Upper lobe of right lung (tissue), 1 donor: ENCODE data around the gene TESK2. TPM values are rescaled to one million over a fixed set of nuclear protein-coding genes. Genes with fewer than 3 reads are reported as not detected.

Experiments
- ATAC-seq: fragments of 200-7000 bp; cut with Tn5 transposase; one replicate; pipeline ENCODE4 v1.9.1; 2020; ENCODE audit warnings: mild to moderate bottlenecking, moderate library complexity
- DNase-seq: peaks from one replicate; pipeline ENCODE4 v3.0.0-alpha.2; 2020
- H3K27ac ChIP-seq: fragments of 200-600 bp; one replicate; pipeline ENCODE4 v1.8.0; 2022
- H3K27me3 ChIP-seq: fragments of 200-600 bp; one replicate; pipeline ENCODE4 v1.8.0; 2022; ENCODE audit warnings: mild to moderate bottlenecking
- H3K36me3 ChIP-seq: fragments of 200-600 bp; one replicate; pipeline ENCODE4 v1.8.0; 2022
- H3K4me1 ChIP-seq: fragments of 200-600 bp; one replicate; pipeline ENCODE4 v1.8.0; 2022
- H3K4me3 ChIP-seq: fragments of 200-600 bp; one replicate; pipeline ENCODE4 v1.8.0; 2022; ENCODE audit warnings: mild to moderate bottlenecking
- H3K9me3 ChIP-seq: fragments of 200-600 bp; one replicate; pipeline ENCODE4 v1.8.0; 2022
- intact Hi-C: fragments of 100-400 bp; cut with DNase I; formaldehyde crosslinking; loops from one replicate; pipeline ENCODE4 v1.11.0; 2022
- total RNA-seq: library from RNA; stranded (reverse); fragmentation: NEBNext Ultra II Directional; extraction: Animal tissue kit (Norgen Biotek cat#: 25700); gene quantifications from one replicate; pipeline ENCODE4 v1.2.1, GENCODE V29; 2021
- TF ChIP-seq, protein P1 (sequence below): fragments of 200-600 bp; IDR thresholded peaks from one replicate; pipeline ENCODE4 v1.8.0; 2022; ENCODE audit warnings: antibody characterized with exemption
- donor health status: DM: no; HTN: yes; CAD: no; lungs with severe emphysema.

TESK2 gene
- total RNA-seq, 1 donor from 2014 or later, result 8.4 TPM

DNA sequence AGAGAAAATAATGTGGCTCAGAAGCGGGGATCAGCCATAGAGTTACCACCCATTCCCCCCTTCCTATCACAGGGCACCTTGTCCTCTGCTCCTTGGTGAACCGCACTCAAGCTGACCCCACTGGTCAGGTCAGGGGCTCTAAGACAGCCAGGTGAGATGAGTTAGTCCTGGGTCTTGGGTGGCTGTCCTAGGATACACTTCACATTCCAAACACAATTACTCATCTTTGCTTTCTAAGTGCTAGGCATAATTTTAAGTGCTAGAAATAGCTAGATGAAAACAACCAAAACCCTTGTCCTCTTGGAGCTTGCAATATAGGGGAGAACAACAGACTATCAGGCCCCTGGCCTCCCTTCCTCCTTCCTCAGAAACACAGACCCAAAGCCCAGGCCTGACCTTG is 142.9 kb downstream of the TESK2 start:
- Histone ChIP-seq H3K36me3 (peaks cover 27% of the 10 kb centered on the region), H3K27me3 (no peaks in the 10 kb centered on the region), H3K27ac (peak overlapping the region; percentile 37), H3K4me1 (peaks cover 15% of the 10 kb centered on the region), H3K9me3 (no peaks in the 10 kb centered on the region), H3K4me3 (no peak overlapping the region)
- ATAC-seq, result peak; percentile 6
- intact Hi-C loops, result no loop called here
- no peak for DNase-seq
- TF ChIP-seq, protein P1, sequence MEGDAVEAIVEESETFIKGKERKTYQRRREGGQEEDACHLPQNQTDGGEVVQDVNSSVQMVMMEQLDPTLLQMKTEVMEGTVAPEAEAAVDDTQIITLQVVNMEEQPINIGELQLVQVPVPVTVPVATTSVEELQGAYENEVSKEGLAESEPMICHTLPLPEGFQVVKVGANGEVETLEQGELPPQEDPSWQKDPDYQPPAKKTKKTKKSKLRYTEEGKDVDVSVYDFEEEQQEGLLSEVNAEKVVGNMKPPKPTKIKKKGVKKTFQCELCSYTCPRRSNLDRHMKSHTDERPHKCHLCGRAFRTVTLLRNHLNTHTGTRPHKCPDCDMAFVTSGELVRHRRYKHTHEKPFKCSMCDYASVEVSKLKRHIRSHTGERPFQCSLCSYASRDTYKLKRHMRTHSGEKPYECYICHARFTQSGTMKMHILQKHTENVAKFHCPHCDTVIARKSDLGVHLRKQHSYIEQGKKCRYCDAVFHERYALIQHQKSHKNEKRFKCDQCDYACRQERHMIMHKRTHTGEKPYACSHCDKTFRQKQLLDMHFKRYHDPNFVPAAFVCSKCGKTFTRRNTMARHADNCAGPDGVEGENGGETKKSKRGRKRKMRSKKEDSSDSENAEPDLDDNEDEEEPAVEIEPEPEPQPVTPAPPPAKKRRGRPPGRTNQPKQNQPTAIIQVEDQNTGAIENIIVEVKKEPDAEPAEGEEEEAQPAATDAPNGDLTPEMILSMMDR, result no peak

DNA sequence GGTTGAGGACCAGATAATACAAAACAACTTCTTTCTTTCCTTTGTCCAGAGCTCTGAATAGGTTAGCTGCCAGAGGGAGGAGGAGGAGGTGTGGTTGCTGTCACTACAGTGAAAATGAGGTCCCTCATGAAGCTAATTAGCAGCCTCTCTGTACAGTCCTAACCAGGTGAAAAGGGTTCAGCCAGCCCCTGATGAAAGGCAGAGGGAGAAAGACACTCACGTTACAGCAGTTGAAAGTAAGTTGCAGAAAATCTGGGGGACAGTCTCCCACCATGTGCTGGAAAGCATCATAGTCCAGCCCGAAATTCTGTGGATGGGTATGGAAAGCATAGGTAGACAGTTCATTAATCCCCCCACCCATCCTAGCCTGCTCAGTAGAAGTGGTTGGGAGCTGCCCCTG is 144.5 kb downstream of the TESK2 start:
- Histone ChIP-seq H3K36me3 (peaks cover 41% of the 10 kb centered on the region), H3K27me3 (no peaks in the 10 kb centered on the region), H3K4me1 (peaks cover 24% of the 10 kb centered on the region), H3K9me3 (no peaks in the 10 kb centered on the region), H3K27ac (no peak overlapping the region), H3K4me3 (no peak overlapping the region)
- intact Hi-C loops, result no loop called here
- no peak for ATAC-seq
- TF ChIP-seq, protein P1, result no peak
- DNase-seq, result no peak

DNA sequence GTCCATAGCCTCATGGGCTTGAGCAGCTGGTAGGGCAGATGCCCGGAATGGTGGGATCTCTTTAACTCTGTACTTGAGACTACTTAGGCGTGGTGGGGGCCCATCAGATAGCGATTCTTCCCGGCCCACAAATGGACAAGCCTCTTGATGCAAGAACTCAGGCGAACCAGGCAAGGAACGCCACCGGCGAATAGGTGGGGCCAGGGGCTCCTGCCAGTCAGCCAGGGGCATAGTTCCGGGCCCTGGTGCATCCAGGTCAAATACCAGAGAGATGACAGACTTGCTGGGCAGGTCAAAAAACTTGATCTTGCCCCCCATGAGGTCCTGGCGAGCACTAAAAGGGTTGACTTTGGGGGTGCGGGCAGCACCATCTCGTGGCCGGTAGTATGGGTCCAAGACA is 145.9 kb downstream of the TESK2 start:
- TF ChIP-seq, protein P1, result no peak
- intact Hi-C loops, result no loop called here
- Histone ChIP-seq H3K9me3 (no peaks in the 10 kb centered on the region), H3K4me1 (peaks cover 32% of the 10 kb centered on the region), H3K4me3 (no peak overlapping the region), H3K36me3 (peaks cover 41% of the 10 kb centered on the region), H3K27ac (no peak overlapping the region), H3K27me3 (no peaks in the 10 kb centered on the region)
- no peak for ATAC-seq
- no peak for DNase-seq

GRCh38 chr1:45344499-45344898 is 146.5 kb downstream of the TESK2 start:
- DNase-seq (no peak), ATAC-seq (no peak)
- no peaks in the 10 kb centered on the region for H3K9me3 ChIP-seq
- H3K27ac ChIP-seq, result no peak overlapping the region
- no peak overlapping the region for H3K4me3 ChIP-seq
- intact Hi-C loops, result no loop called here
- H3K4me1 ChIP-seq, result peaks cover 32% of the 10 kb centered on the region
- H3K27me3 ChIP-seq, result no peaks in the 10 kb centered on the region
- TF ChIP-seq, protein P1, result no peak
- H3K36me3 ChIP-seq, result peaks cover 41% of the 10 kb centered on the region

GRCh38 chr1:45340816-45341466 is 150.0 kb downstream of the TESK2 start:
- intact Hi-C loops, result no loop called here
- Histone ChIP-seq H3K4me1 (peaks cover 26% of the 10 kb centered on the region), H3K4me3 (peak overlapping the region; percentile 77), H3K27me3 (no peaks in the 10 kb centered on the region), H3K9me3 (no peaks in the 10 kb centered on the region), H3K27ac (peak overlapping the region; percentile 98), H3K36me3 (peaks cover 41% of the 10 kb centered on the region)
- no peak for ATAC-seq
- TF ChIP-seq, protein P1, result no peak
- DNase-seq, result no peak
